Stimulated activated CD8-positive, alpha-beta memory T cell treated with anti-CD3 and anti-CD28 coated beads, Interleukin-4, amount 100 ng/mL, for 1 hour (primary cell): ENCODE data around the gene NPAS2.

Source experiments
- DNase-seq, 2 donors: peaks; one replicate each; pipeline ENCODE4 v3.0.0-alpha.2; 2020; ENCODE audit warnings: low read depth in 2 of 2, low spot score in 1 of 2

The NPAS2 gene

DNA sequence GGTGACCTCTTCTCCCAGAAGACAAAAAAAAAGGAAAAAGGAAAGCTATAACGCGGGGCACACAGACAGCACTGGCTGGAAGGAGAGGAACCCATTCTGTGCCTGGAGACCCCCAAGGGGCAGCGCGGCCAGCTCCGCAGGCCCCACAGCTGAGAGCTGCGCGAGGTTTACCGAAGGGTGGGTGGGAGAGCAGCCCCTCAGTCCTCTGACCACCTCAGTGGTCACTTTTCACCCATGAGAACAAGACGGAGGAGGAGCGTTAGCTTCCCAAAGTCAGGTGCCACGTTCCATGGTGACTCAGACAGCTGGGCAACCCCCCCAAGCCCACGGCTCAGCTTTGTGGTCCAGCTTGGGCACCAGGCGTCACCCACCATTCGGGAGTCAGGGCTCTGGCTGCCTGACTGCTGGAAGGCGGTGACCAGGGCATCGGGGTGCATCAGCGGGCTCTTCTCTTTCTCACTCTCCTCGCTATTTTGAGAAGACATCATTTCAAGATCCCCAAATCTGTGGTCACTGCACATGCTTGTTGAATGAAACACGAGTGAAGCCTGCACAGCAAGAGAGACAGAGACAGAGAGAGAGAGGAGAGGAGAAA is 217.3 kb downstream of the NPAS2 start:
- DNase-seq: no peak

DNA sequence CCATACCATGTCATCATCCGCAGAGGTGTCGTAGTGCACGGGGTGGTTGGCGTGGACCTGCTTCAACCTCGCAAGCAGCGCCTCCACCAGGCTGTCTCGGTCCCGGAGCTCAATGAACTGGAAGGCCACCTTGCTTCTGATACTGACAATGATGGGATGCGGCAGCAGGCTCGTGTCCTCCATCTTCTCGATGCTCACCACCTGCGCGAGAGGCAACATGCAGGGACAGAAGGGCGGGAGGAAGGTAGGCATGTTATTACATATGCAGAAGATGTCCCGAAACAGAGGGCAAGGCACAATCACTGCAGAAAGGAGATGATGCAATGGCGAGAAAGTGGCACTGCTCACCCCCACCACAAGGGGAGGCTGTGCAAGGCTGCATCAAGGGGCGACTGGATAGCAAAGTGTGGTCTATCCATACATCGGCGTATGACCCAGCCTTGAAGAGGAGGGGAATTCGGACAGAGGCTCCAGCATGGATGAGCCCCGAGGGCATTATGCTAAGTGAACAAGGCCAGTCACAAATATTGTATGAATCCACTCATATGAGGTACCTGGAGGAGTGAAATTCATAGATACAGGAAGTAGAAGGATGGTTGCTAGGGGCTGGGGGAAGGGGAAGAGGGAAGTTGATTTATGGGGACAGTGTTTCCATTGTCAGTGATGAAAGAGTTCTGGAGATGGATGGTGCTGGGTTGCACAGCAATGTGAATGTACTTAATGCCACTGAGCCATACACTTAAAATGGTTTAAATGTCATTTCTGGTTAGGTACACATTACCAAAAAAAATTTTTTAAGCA is 218.7 kb downstream of the NPAS2 start:
- no peak for DNase-seq

GRCh38 chr2:101040072-101040471 is 220.1 kb downstream of the NPAS2 start:
- no peak for DNase-seq

- DNase-seq: no peak
Measured at GRCh38 chr2:101040761-101041160, 220.8 kb downstream of the NPAS2 start.

GRCh38 chr2:101041413-101041812 is 221.5 kb downstream of the NPAS2 start:
- DNase-seq: no peak

DNA sequence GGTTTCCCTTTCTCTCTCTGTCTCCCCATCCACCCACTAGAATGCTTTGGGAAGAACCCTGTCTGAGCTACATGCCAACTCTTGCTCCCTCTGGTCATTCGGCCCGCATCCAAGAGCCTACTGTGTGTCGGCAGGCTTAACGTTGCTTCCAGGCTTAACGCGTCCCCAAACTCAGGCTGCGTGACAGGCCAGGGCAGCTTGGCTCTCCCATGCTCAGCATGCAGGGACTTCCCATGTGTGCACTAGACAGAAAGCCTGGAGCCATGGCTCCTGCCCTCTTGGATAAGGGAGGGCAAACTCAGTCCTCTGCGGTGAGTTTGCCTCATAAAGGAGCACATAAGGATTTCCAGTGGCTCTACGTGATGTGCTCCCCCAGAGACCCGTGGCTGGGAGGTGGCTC is 225.4 kb downstream of the NPAS2 start:
- no peak for DNase-seq
